ENCODE results near the gene OSM.

DNA sequence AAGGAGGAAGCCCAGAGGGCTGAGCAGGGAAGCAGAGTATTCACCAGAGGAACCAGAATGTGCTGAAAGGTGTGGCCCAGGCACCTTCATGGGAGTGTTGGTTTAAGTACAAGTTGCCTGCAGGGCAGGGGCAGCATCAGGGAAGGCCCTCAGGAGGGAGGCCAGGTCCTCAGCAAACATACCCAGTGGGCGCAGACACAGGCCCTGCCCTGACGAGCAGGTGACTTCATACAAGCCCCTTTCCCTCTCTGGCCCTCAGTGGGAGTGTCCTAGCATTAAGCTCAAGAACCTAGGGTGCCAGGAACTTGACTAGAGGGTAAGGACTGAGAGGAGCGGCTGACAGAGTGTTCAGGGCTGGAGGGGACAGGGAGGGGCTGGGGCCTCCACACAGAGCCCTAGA, 30.2 kb upstream of the OSM start:
- TF ChIP-seq EZH2 (IDR thresholded peaks at IDR 0.05; ENCODE audit: insufficient read depth, poor library complexity, severe bottlenecking) (no peak), EZH2phosphoT487 (IDR thresholded peaks at IDR 0.05; ENCODE audit: insufficient read depth, low read depth) (no peak)
